Keratinocyte (primary cell): ENCODE data around the gene MYO1E.

ENCODE experiments used
- EZH2 ChIP-seq: IDR thresholded peaks from one replicate; pipeline ENCODE4 v1.6.1; 2012; ENCODE audit warnings: inconsistent platforms, mild to moderate bottlenecking, low read length, moderate library complexity
- TF ChIP-seq, protein P1 (sequence below), 3 experiments: IDR thresholded peaks in 1 of 3; conservative IDR thresholded peaks in 1 of 3; optimal IDR thresholded peaks in 1 of 3; 2 replicates in 2 of 3; 3 replicates in 1 of 3; pipeline versions ENCODE3 to v1.5.1; 2011; ENCODE audit warnings: low read length in 3 of 3, mild to moderate bottlenecking in 3 of 3, moderate library complexity in 2 of 3, control low read depth in 1 of 3, inconsistent platforms in 1 of 3; ENCODE audit not compliant: insufficient read depth in 2 of 3; ENCODE audit errors: extremely low read depth in 1 of 3

DNA sequence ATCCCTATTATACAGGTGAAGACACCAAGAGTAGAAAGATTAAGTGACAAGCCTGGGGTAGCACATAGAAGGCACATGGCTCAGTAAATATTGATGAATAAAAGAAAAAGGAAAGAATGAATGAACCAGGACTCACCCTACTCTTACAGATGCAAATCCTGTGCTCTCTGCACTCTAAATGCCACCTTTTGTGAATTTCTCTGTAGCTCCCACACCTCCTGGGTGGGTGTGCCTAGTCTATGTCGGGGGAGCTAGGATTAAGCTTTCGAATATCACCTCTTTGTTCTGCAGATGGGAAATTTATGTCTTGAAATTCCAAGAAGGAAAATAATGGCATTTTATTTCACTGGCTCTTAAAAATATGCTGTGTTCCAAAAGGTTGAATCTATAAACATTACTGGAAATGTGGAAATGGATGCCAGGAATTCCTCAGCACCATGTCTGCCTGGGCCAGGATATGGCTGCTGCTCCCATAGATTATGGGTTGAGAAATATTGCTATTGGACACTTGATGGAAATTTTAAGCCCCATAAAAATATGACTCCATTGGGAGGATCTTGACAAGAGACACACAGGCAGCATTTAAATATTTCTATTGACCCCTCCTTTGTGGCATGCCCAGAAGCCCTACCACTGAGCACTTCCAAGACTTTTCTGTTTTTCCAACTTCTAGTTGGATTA, 224.4 kb downstream of the MYO1E start:
- TF ChIP-seq, protein P1, sequence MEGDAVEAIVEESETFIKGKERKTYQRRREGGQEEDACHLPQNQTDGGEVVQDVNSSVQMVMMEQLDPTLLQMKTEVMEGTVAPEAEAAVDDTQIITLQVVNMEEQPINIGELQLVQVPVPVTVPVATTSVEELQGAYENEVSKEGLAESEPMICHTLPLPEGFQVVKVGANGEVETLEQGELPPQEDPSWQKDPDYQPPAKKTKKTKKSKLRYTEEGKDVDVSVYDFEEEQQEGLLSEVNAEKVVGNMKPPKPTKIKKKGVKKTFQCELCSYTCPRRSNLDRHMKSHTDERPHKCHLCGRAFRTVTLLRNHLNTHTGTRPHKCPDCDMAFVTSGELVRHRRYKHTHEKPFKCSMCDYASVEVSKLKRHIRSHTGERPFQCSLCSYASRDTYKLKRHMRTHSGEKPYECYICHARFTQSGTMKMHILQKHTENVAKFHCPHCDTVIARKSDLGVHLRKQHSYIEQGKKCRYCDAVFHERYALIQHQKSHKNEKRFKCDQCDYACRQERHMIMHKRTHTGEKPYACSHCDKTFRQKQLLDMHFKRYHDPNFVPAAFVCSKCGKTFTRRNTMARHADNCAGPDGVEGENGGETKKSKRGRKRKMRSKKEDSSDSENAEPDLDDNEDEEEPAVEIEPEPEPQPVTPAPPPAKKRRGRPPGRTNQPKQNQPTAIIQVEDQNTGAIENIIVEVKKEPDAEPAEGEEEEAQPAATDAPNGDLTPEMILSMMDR (optimal IDR thresholded peaks at IDR 0.05 in 1 of 3, IDR thresholded peaks at IDR 0.05 in 1 of 3, conservative IDR thresholded peaks at IDR 0.05 in 1 of 3; ENCODE audit: extremely low read depth in 1 of 3, insufficient read depth in 2 of 3, low read length in 3 of 3): no peak
- TF ChIP-seq EZH2: no peak
